GM19468 (cell line): ENCODE measurements around the gene CCDC190.

ENCODE experiments used
- ATAC-seq: cut with Tn5 transposase; IDR thresholded peaks from one replicate; pipeline ENCODE4 v1.9.1; 2021; ENCODE audit warnings: mild to moderate bottlenecking, moderate library complexity, moderate number of reproducible peaks; ENCODE audit not compliant: unreplicated experiment; ENCODE audit errors: extremely low read depth

The CCDC190 gene, protein sequence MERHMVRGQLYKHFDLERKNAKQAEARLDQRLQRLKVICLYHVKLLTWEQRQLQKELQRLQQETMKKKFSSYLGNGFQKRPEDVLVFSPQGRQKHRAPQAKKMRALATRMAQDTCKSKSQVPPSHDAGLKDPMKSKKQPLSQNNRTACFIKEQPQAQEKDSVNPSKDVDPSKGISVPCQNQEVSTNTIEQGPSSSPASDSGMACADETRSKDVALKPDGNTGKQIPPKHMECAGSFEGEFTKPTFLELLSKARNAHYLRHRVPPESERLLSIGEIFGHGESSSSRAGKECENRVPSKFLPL

DNA sequence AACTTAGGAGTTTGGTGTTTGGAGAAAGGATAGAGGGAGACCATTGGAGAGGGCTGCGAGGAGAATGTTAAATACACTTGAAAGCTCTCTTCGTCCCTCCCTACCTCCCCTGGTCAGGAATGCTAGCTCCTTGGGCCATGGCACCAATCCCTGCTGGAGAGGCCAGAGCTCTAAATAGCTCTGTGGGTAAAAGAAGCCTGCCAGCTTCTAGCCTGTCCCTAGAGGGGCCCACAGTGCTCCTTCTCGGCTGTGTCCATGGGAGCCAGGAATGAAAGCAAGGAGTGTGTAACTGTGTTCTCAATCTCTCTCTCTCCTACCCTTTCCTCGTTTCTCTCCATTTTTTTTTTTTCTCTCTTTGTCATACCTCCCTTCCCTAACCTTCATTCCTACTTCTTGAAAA lies at the start of gene CCDC190:
Gene CCDC190, minus strand, starts transcription at position 75 of the 400 bp plus-strand sequence. CDS start 1,529 bp downstream, outside the sequence.
- no peak for ATAC-seq

DNA sequence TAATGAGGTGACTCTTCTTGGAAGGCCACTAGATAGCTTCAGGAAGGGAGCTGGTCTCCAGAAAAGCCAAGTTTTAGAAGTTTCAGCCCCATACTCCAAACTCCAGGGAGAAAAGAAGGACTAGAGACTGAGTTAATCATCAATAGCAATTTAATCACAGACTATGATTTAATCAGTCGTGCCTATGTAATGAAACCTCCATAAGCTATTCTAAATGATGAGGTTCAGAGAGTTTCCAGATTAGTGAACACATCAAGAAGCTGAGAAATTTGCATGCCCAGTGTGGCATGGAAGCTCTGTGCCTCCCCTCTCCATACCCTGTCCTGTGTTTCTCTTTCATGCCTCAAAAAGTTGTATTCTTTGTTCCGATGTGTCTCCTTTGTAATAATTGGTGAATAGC lies 49.2 kb upstream of the CCDC190 start:
- no peak for ATAC-seq

DNA sequence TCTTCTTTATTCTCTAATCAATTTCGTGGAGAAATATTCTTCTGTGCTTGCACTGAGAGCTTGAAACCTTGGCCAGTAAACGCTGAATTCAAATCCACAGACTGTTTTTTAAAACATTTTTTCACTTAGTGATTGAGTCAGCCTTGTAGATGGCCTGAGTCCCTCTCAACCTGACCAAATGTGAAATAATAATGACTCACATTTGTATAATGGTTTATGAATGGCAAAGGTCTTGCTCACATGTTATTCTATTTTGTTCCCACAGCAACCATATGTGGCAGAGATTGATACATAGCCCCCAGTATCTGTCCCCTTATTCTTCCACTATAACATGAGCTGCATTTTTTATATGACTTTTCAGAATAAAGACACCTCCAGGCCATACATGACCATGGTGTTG lies 47.8 kb upstream of the CCDC190 start:
- no peak for ATAC-seq

DNA sequence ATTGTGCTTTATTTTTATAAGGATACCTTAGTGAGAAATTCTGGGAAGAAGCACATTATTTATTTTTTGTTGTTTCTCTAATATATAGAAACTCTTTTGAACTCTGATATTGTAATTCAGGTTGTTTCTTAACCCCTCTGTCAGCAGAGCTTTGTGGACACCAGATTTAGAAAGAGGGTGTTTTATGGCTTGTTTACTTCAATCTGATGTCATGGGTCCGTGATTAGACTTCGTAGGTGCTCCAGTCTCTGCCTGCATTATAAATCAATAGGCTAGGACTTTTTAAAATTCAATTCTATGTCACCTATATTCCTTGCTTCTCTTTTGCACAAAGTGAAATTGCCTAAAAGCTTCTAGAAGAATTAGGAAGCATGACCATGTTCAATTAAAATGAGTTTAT lies 47.3 kb upstream of the CCDC190 start:
- no peak for ATAC-seq

DNA sequence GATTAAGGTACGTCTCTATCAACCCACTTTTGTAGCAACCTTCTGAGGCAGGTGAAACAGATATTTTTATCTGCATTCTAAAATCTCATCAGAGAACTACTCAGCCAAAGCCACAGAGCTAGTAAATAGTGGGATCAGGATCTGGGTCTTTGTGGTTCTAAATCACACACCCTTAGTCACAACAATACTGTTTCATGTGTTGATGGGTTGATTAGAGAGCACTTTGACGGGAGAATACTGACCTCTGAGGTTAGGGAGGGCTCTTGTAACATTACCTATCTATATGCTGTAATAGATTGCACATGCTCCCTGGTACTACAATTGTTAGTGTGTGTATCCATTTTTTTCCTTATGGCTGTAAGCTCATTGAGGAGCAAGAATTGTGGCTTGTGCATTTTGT lies 45.5 kb upstream of the CCDC190 start:
- ATAC-seq = no peak

DNA sequence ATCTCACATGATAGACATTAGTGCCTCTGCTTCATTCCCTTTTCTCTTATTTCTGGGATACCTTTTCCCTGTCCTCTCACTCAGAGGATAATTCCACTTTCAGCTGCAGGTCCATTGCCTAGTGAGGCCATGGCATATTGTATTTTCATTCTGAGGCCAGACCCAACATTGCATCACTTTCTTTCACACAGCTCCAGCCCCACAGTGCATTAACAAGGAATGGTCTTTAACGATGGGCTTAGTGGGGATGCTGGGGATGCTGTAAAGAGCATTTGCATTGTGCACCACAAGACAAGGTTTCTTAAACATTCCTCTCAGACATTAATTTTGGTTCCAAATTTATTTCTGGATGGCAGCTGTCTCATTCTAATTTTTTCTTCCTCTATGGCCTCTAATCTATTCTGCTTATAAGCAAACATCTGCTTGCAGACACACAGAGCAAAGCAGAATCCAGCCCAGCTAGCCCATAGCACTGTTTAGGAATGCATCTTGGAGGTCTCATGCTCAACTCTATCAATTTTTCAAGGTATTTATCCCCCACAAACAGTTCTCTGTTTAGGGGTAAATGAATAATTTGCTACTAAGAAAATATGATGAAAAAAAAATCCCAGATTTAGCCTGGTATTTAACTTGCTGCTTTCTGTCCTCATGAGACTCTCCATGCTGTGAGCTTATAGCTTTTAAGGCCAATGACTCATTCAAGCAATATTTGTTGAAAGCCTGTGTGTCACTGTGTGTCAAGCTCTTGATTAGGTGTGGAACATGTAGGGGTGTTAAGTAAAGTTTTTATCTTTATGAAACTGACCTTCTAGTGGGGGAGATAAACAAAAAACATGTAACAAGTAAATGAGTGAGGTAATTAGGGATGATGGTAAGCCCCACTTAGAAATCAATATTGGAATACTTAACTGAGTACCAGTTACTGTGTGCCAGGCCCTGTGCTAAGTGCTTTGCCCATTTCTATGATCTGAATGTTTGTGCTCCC lies 44.5 kb upstream of the CCDC190 start:
- no peak for ATAC-seq

DNA sequence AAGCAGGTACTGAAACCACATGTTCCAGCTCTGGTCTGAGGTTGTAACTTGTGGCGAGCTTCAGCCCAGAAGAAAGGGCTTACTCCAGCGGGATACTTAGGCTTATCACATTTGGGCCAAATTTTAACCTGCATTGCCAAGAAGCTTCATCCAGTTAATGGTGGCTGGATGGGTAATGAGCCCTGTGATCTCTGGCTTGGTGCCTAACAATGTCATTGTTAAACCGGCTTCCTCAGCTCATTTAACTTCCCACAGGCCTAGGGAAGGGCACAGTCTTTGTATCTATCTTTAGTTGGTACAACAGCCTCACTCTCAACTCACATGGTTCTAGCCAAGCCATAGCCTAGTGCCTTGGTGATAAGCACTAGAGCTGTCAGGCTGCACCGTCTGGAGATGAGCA lies 43.6 kb upstream of the CCDC190 start:
- no peak for ATAC-seq

DNA sequence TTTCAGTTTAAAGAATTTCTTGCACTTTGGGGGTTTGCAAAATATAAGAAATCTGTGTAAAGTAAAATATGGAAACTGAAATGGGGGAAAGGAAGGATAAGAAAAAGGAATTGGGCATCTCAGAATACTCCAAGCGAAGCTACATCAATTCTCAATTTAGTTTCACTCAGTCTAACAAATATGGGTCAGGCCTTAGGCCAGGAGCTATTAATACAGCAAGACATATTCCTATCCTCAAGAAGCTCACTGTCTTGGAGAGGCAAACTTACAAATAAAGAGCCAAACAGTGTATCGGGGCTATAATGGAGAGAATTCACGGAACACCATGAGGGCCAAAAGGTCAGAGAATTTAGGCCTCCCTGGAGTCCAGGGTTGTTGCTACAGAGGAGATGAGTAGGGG lies 43.0 kb upstream of the CCDC190 start:
- ATAC-seq = no peak

DNA sequence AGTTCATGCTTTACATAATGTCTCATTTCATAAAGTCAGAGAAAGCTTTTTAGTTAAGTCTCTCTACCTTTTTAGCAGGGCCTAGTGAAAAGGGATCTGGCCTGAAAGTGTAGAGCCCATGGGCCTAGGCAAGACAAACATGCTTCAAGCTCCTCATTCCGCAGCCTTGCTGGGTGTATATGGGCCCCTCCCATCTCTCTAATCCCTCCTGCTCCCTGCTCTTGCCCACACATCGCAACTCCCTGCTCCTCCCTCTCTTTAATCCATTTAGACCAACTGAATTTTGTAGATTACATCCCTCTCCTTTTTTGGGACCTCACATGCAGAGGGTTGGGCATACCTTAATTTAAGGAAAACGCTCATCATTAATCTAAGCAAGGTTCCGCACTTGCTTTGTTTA lies 42.3 kb upstream of the CCDC190 start:
- ATAC-seq = no peak

DNA sequence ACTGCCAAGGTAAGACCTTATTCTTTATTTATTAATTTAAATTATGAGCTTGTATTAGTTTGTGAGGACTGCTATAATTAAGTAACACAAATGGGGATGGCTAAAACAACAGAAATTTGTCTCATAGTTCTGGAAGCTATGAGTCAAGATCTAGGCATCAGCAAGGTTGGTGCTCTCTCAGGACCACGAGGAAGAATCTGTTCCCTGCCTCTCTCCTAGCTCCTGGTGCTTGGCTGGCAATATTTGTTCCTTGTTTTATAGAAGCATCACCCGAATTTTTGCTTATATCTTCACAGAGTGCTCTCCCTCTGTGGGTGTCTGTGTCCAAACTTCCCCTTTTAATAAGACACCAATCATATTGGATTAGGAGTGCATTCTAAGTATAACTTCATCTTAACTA lies 41.4 kb upstream of the CCDC190 start:
- ATAC-seq = no peak

DNA sequence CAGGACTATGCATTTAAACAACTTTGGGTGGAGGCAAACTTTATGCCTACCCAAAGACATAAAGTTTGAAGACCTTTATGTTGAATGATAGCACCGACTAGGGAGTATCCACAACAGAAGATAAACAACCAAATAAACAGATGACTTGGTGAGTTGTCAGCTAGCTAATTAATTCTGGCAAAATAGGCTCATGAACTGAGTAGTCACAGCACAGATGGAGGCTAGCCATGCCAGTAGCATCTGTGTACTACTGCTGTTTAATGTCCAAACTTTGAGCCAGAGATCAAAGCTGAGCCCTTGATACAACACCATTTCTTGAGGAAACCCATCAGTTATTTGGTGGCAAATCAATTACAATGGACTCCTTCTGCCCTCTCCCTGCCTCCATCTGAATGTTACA lies 40.3 kb upstream of the CCDC190 start:
- ATAC-seq = no peak

DNA sequence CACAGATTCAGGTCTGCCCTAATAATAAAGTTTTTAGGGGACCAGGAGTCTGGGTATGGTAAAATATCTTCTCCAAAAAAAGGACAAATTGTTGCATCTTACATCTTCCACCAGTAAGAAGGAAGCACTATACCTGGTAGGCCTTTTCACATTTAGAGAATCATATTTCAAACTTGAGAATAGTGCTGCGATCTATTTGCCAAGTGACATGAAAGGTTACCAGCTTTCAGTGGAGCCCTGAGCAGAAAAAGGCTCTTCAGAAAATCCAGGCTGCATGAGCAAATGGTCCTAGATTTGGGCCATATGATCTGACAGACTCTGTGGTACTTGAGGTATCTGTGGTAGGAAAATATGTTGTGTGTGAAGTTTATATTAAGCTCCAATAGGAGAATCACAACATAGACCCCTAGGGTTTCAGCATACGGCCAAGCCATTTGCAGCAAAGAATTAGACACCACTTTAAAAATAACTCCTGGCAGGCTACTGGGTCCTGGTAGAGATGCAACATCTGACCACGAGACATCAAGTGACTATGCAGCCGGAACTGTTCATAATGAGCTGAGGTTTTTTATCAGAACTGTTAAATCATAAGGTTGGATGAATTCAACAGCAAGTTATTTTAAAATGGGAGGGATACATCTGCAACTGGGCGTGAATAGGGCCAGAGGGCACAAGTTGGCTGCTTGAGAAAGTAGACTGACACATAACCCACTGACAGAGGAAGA lies 38.6 kb upstream of the CCDC190 start:
- no peak for ATAC-seq

DNA sequence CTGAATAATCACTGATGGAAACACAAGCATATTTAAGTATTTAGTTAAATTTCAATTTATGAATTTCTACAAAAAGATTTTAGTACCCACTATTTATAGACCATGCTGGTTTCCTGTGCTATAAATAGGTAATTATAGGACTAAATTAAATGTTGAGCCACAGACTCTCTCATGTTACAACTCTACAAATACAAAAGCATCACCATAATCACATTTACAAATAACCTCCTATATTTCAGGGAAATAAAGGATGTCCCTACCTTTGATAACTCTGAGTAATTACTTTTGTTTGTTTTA lies 32.6 kb upstream of the CCDC190 start:
- no peak for ATAC-seq

DNA sequence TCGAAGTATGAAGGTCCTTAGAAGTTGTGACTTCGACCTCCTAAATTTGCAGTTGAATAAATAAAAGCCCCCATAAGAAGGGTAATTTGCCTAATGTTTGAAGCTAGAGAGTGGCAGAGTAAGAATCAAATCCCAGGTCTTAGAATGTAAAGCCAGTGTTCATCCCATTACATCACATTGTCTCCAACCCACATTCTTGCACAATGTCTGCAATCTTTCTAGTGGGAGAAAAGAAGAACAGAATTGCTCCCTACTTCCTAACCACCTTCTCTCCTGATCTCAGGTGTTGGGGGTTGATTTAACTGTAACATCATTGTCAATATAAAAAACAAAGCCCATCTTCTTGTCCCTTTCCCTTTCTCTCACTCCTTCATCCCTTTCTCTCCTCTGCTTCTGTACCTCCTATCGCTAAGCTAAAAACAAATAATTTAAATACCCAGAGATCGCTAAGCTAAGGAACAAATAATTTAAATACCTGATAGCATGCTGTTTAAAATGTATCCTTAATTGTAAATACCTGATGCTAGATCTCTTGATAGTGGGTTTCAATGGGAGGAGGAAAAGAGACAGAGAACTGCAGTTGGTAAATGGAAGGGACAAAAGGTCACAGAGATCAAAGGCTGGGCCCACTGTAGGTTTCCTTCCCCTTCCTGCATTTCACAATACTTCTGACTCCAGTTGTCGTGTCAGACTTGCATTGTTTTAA lies 32.1 kb upstream of the CCDC190 start:
- no peak for ATAC-seq

DNA sequence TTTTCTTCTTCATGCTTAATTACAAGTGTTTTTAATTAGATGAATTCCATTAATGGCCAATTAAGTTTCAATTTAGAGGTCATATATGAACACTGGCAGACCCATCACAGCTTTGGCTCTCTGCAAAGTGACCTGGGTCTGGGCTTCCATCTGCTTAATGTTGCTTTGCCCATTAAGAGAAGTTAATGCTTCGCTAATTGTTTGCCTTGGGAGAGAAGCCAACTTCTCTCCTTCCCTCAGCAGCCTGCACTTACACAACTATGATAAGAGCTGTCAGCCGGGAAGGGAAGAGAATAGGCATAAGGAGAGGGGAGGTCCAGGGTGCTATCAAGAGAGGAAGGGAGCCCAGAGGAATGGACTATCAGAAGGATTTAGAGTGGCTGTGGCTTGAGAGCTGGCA lies 29.0 kb upstream of the CCDC190 start:
- ATAC-seq = no peak

DNA sequence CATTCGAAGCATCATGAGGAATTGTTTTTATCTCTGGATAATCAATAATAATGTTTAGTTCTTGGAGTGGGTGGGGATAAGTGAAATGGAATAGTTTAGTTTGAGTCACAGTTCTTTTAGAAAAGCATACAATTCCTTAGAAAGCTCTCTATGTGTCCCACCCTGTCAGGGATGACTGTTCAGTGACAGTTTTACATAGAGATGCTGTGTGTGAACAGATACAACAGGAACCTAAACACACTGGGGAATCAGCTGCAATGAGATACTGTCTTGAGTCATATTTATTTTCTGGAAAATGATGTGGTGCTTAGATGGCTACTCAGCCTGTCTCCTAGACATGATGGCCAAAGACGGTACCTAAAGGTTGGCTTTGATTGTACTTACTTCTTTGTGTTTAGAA lies 25.7 kb upstream of the CCDC190 start:
- ATAC-seq = no peak

DNA sequence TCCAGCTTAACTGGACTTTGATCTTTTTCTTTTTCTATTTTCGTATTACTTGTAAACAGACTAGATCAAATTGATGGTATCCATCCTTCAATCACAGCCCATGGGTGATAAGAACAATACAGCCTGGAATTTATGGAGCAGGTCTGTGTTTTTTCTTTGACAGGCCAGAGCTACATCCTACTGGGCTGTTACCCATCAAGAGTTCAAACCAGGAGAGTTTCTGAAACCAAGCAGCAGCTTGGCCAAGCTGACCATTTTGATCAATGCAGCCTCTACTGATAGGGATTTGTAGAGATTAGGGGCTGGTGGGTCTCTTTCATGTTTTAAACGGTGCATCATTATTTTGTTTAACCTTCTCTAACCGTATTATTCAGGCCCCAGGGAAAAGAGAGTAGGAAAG lies 24.3 kb upstream of the CCDC190 start:
- ATAC-seq = no peak

DNA sequence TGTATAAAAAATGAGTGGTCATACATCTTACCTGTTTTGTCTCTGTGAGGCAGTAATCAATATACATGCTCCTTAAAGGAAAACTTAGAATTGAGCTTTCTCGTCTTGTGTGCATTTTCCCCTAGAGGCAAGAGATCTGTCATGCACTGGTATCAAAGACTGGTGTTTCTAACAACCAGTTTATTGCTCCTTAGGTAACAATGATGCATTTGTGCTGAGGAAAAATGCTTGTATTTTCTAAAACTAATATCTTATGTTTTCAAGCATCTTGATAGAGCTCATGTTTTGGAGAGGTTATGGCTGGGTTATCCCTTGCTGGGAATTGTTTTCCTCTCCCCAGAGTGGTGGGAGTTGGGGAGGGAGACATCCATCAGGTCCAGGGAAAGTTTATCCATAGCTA lies 23.9 kb upstream of the CCDC190 start:
- ATAC-seq = no peak

DNA sequence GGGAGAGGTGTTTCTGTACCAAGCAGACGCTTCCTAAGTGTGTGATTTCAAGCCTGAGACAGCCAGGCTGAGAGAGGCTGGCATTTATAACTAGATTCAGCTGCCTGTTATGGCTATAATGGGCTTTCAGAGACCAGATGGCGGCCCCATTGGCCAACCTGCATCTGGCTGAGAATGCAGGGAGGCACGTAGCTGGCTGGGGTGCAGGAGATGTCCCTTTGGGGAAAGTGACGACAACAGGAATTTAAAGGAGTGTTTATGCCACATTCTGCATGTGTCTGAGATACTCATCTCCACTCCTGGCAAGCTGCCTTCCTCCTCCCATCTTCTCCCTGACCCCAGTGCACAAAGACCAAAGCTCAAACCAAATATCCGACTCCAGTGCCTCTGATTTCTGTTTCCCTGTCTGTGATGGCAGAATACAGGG lies 21.3 kb upstream of the CCDC190 start:
- no peak for ATAC-seq

DNA sequence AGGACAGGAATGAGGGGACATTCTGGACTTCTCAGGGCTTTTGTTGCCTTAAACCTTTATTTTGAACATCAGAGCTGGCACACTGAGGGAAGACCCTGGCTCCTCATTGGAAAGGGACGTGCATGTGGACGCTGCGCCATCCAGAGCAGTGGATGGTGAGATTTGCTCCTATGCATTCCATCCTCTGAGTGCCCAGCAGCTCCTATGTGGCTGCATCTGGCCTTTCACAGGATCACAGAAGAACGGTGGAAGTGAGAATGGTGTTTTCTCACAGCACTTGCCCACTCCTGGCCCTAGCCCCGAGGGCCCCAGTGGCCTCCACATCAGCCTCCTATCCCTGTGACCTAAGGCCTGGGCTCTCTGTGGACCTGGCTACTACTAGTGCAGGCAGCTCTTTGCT lies 20.6 kb upstream of the CCDC190 start:
- ATAC-seq = no peak
